Natural killer cell treated with Interleukin-12 subunit alpha and Interleukin-12 subunit beta and Interleukin-15 and Interleukin-18, amount 100 ng/mL, for 72 hours (primary cell): Measurements from ENCODE around the gene MAP2K6. TPM values are rescaled to one million over a fixed set of nuclear protein-coding genes. Genes with fewer than 3 reads are reported as not detected.

ENCODE experiments used
- ATAC-seq, 2 donors: fragments of 150-1000 bp; cut with Tn5 transposase in 1 of 2; sonication (Bioruptor Pico), chemical (Tn5 transposase) in 1 of 2; 2 replicates each; pipeline ENCODE4 v1.10.0; 2021
- DNase-seq: peaks from one replicate; pipeline ENCODE4 v3.0.0; 2022; ENCODE audit warnings: low spot score
- H3K27ac Mint-ChIP-seq, 2 donors: 1 replicate in 1 of 2; 2 replicates in 1 of 2; pipeline ENCODE4 v1.8.0; 2022; ENCODE audit warnings: mixed read lengths in 2 of 2, mild to moderate bottlenecking in 1 of 2, moderate library complexity in 1 of 2
- H3K27me3 Mint-ChIP-seq, 2 donors: 1 replicate in 1 of 2; 2 replicates in 1 of 2; pipeline ENCODE4 v1.8.0; 2022; ENCODE audit warnings: mixed read lengths in 2 of 2
- H3K36me3 Mint-ChIP-seq: one replicate; pipeline ENCODE4 v1.8.0; 2022; ENCODE audit warnings: mixed read lengths
- H3K4me1 Mint-ChIP-seq, 2 donors: 1 replicate in 1 of 2; 2 replicates in 1 of 2; pipeline ENCODE4 v1.8.0; 2022; ENCODE audit warnings: low read depth in 2 of 2, mixed read lengths in 2 of 2, mild to moderate bottlenecking in 1 of 2
- H3K4me3 Mint-ChIP-seq: one replicate; pipeline ENCODE4 v1.8.0; 2022; ENCODE audit warnings: mixed read lengths
- H3K9me3 Mint-ChIP-seq: 2 replicates; pipeline ENCODE4 v1.8.0; 2022; ENCODE audit warnings: mixed read lengths
- total RNA-seq, 2 donors: library from RNA; stranded (reverse); gene quantifications; one replicate each; pipeline ENCODE4 v1.2.3, GENCODE V29; 2022

MAP2K6 gene
- total RNA-seq, 2 donors from 2014 or later, result 0.36 to 0.53 TPM

GRCh38 chr17:69411766-69412165 is 2.7 kb upstream of the MAP2K6 start:
- ATAC-seq (no peak), DNase-seq (no peak)
- no peak overlapping the region for H3K4me3 Mint-ChIP-seq

GRCh38 chr17:69412251-69412671 is 2.2 kb upstream of the MAP2K6 start:
- Mint-ChIP-seq H3K27ac (no peak overlapping the region), H3K4me1 (no peaks in the 10 kb centered on the region), H3K36me3 (no peaks in the 10 kb centered on the region), H3K9me3 (no peaks in the 10 kb centered on the region), H3K27me3 (no peaks in the 10 kb centered on the region), H3K4me3 (no peak overlapping the region)
- no peak for DNase-seq
- no peak for ATAC-seq

More at GRCh38 chr17:69411766-69412165, 2.7 kb upstream of the MAP2K6 start:
- Mint-ChIP-seq H3K4me1 (no peaks in the 10 kb centered on the region), H3K27ac (no peak overlapping the region), H3K27me3 (no peaks in the 10 kb centered on the region), H3K36me3 (no peaks in the 10 kb centered on the region), H3K9me3 (no peaks in the 10 kb centered on the region)

GRCh38 chr17:69415431-69415830 is 934 bp downstream of the MAP2K6 start:
- no peak for DNase-seq
- Mint-ChIP-seq H3K4me3 (no peak overlapping the region), H3K27ac (no peak overlapping the region), H3K27me3 (no peaks in the 10 kb centered on the region), H3K9me3 (no peaks in the 10 kb centered on the region), H3K36me3 (no peaks in the 10 kb centered on the region), H3K4me1 (peaks cover 0 to 5% of the 10 kb centered on the region in 2 donors)
- ATAC-seq, result no peak

- H3K4me1 Mint-ChIP-seq, result peaks cover 2 to 5% of the 10 kb centered on the region in 2 donors
- H3K36me3 Mint-ChIP-seq, result no peaks in the 10 kb centered on the region
- H3K4me3 Mint-ChIP-seq, result no peak overlapping the region
- DNase-seq, result no peak
- no peaks in the 10 kb centered on the region for H3K27me3 Mint-ChIP-seq
- no peaks in the 10 kb centered on the region for H3K9me3 Mint-ChIP-seq
- H3K27ac Mint-ChIP-seq, result no peak overlapping the region
- ATAC-seq, result no peak
These were observed 3.3 kb downstream of the MAP2K6 start for GRCh38 chr17:69417545-69418483.

GRCh38 chr17:69418535-69418934 is 4.0 kb downstream of the MAP2K6 start:
- Mint-ChIP-seq H3K4me3 (no peak overlapping the region), H3K9me3 (no peaks in the 10 kb centered on the region), H3K36me3 (no peaks in the 10 kb centered on the region), H3K27me3 (no peaks in the 10 kb centered on the region), H3K4me1 (peaks cover 5 to 10% of the 10 kb centered on the region in 2 donors), H3K27ac (no peak overlapping the region)
- DNase-seq, result no peak
- no peak for ATAC-seq

GRCh38 chr17:69423450-69423849 is 9.0 kb downstream of the MAP2K6 start:
- Mint-ChIP-seq H3K27me3 (no peaks in the 10 kb centered on the region), H3K9me3 (no peaks in the 10 kb centered on the region), H3K4me3 (peak overlapping the region; percentile 79), H3K4me1 (peaks cover 22 to 29% of the 10 kb centered on the region in 2 donors), H3K36me3 (no peaks in the 10 kb centered on the region), H3K27ac (peak overlapping the region; percentile 84 to 90)
- DNase-seq (no peak), ATAC-seq (peak; percentile 71 to 91)

- no peak for ATAC-seq
- H3K27ac Mint-ChIP-seq, result peak overlapping the region; percentile 84 to 90
- H3K36me3 Mint-ChIP-seq, result no peaks in the 10 kb centered on the region
- H3K9me3 Mint-ChIP-seq, result no peaks in the 10 kb centered on the region
- peaks cover 22 to 31% of the 10 kb centered on the region in 2 donors for H3K4me1 Mint-ChIP-seq
- H3K4me3 Mint-ChIP-seq, result peak overlapping the region; percentile 79
- no peaks in the 10 kb centered on the region for H3K27me3 Mint-ChIP-seq
- no peak for DNase-seq
These were observed 10.0 kb downstream of the MAP2K6 start for GRCh38 chr17:69424287-69425041.

- DNase-seq (no peak), ATAC-seq (no peak)
- Mint-ChIP-seq H3K36me3 (no peaks in the 10 kb centered on the region), H3K4me3 (no peak overlapping the region), H3K27me3 (no peaks in the 10 kb centered on the region), H3K4me1 (peaks cover 31 to 45% of the 10 kb centered on the region in 2 donors), H3K9me3 (no peaks in the 10 kb centered on the region), H3K27ac (peak overlapping the region; percentile 7 to 90)
These were observed 11.5 kb downstream of the MAP2K6 start for GRCh38 chr17:69425978-69426377.

GRCh38 chr17:69427486-69428197 is 13.1 kb downstream of the MAP2K6 start:
- ATAC-seq (no peak), DNase-seq (no peak)
- Mint-ChIP-seq H3K9me3 (no peaks in the 10 kb centered on the region), H3K4me1 (peaks cover 32 to 51% of the 10 kb centered on the region in 2 donors), H3K4me3 (no peak overlapping the region), H3K27me3 (no peaks in the 10 kb centered on the region), H3K27ac (no peak overlapping the region), H3K36me3 (no peaks in the 10 kb centered on the region)

- Mint-ChIP-seq H3K36me3 (no peaks in the 10 kb centered on the region), H3K9me3 (no peaks in the 10 kb centered on the region), H3K4me1 (peaks cover 30 to 48% of the 10 kb centered on the region in 2 donors), H3K4me3 (no peak overlapping the region), H3K27me3 (no peaks in the 10 kb centered on the region), H3K27ac (no peak overlapping the region)
- no peak for ATAC-seq
- DNase-seq, result no peak
These were observed 13.9 kb downstream of the MAP2K6 start for GRCh38 chr17:69428252-69428980.

GRCh38 chr17:69430488-69430887 is 16.0 kb downstream of the MAP2K6 start:
- peak in 1 of 2 donors; percentile 36 for ATAC-seq
- H3K4me3 Mint-ChIP-seq, result peak overlapping the region; percentile 53
- H3K9me3 Mint-ChIP-seq, result no peaks in the 10 kb centered on the region
- DNase-seq, result no peak
- peaks cover 17 to 37% of the 10 kb centered on the region in 2 donors for H3K4me1 Mint-ChIP-seq
- peak overlapping the region; percentile 58 to 81 for H3K27ac Mint-ChIP-seq
- no peaks in the 10 kb centered on the region for H3K27me3 Mint-ChIP-seq
- no peaks in the 10 kb centered on the region for H3K36me3 Mint-ChIP-seq

- no peaks in the 10 kb centered on the region for H3K9me3 Mint-ChIP-seq
- H3K27ac Mint-ChIP-seq, result no peak overlapping the region
- no peak overlapping the region for H3K4me3 Mint-ChIP-seq
- no peaks in the 10 kb centered on the region for H3K27me3 Mint-ChIP-seq
- no peak for ATAC-seq
- no peak for DNase-seq
- peaks cover 13 to 37% of the 10 kb centered on the region in 2 donors for H3K4me1 Mint-ChIP-seq
- no peaks in the 10 kb centered on the region for H3K36me3 Mint-ChIP-seq
These were observed 17.3 kb downstream of the MAP2K6 start for GRCh38 chr17:69431835-69432234.

GRCh38 chr17:69433093-69433492 is 18.6 kb downstream of the MAP2K6 start:
- Mint-ChIP-seq H3K36me3 (no peaks in the 10 kb centered on the region), H3K27ac (no peak overlapping the region), H3K4me1 (peaks cover 15 to 31% of the 10 kb centered on the region in 2 donors), H3K9me3 (no peaks in the 10 kb centered on the region), H3K27me3 (no peaks in the 10 kb centered on the region), H3K4me3 (no peak overlapping the region)
- DNase-seq (no peak), ATAC-seq (no peak)
